Fibroblast of lung (primary cell): ENCODE measurements around the gene ZCCHC7. TPM values are rescaled to one million over a fixed set of nuclear protein-coding genes. Genes with fewer than 3 reads are reported as not detected.
A peak's percentile ranks its signal among the peaks of the same experiment; 100 is the strongest.

ENCODE experiments used
- DNase-seq, 2 donors: peaks; one replicate each; pipeline versions ENCODE4 v3.0.0 to v3.0.0-alpha.2; 2010; ENCODE audit warnings: low read depth in 2 of 2
- H2AFZ ChIP-seq: 2 replicates; pipeline ENCODE4 v1.5.1; 2012; ENCODE audit warnings: low read length, control low read depth, inconsistent platforms
- H3K27ac ChIP-seq: 2 replicates; pipeline ENCODE4 v1.5.1; 2011; ENCODE audit warnings: low read length, control low read depth; ENCODE audit not compliant: insufficient read depth
- H3K27me3 ChIP-seq: 2 replicates; pipeline ENCODE4 v1.5.1; 2011; ENCODE audit warnings: mild to moderate bottlenecking, low read length; ENCODE audit not compliant: control insufficient read depth, insufficient read depth
- H3K36me3 ChIP-seq: 2 replicates; pipeline ENCODE4 v1.5.1; 2011; ENCODE audit warnings: low read length; ENCODE audit not compliant: control insufficient read depth, insufficient read depth
- H3K4me1 ChIP-seq: 2 replicates; pipeline ENCODE4 v1.5.1; 2011; ENCODE audit warnings: low read length; ENCODE audit not compliant: control insufficient read depth, insufficient read depth; ENCODE audit errors: extremely low read depth
- H3K4me2 ChIP-seq: 2 replicates; pipeline ENCODE4 v1.5.1; 2011; ENCODE audit warnings: low read length, control low read depth; ENCODE audit not compliant: insufficient read depth; ENCODE audit errors: extremely low read depth
- H3K4me3 ChIP-seq, 4 experiments: fragments of 200-600 bp in 1 of 4; sonication (generic) in 1 of 4; replicated peaks in 1 of 4; 2 replicates each; pipeline ENCODE4 v1.5.1; 2011 to 2016; ENCODE audit warnings: low read length in 4 of 4, low read depth in 3 of 4, mild to moderate bottlenecking in 3 of 4, control low read depth in 2 of 4, inconsistent platforms in 1 of 4, mixed read lengths in 1 of 4; ENCODE audit not compliant: insufficient read depth in 1 of 4; ENCODE audit errors: control extremely low read depth in 1 of 4
- H3K79me2 ChIP-seq: 2 replicates; pipeline ENCODE4 v1.5.1; 2012; ENCODE audit warnings: mild to moderate bottlenecking, low read length, inconsistent platforms; ENCODE audit not compliant: control insufficient read depth, insufficient read depth
- H3K9ac ChIP-seq: 2 replicates; pipeline ENCODE4 v1.5.1; 2011; ENCODE audit warnings: mild to moderate bottlenecking, low read length, control low read depth; ENCODE audit not compliant: insufficient read depth
- H3K9me3 ChIP-seq: 2 replicates; pipeline ENCODE4 v1.5.1; 2012; ENCODE audit warnings: low read depth, low read length; ENCODE audit not compliant: control insufficient read depth, insufficient read depth
- H4K20me1 ChIP-seq: 2 replicates; pipeline ENCODE4 v1.5.1; 2011; ENCODE audit warnings: low read length; ENCODE audit not compliant: control insufficient read depth, insufficient read depth; ENCODE audit errors: extremely low read depth
- CTCF ChIP-seq, 2 donors: IDR thresholded peaks in 1 of 2; conservative IDR thresholded peaks in 1 of 2; 1 replicate in 1 of 2; 2 replicates in 1 of 2; pipeline ENCODE4 v1.5.1; 2011 to 2012; ENCODE audit warnings: low read length in 2 of 2, control low read depth in 1 of 2, inconsistent platforms in 1 of 2, low read depth in 1 of 2, mild to moderate bottlenecking in 1 of 2
- EZH2 ChIP-seq: IDR thresholded peaks from 2 replicates; pipeline ENCODE4 v1.5.1; 2012; ENCODE audit warnings: low read length, control low read depth, mild to moderate bottlenecking; ENCODE audit errors: missing control alignments
- polyA plus RNA-seq, 2 donors: library from polyadenylated mRNA; depleted of rRNA in 1 of 2; stranded (reverse) in 1 of 2; unstranded in 1 of 2; fragments of >200 nt; gene quantifications; 2 replicates each; pipeline ENCODE4 v1.2.1, GENCODE V29; 2011 to 2012; ENCODE audit warnings: missing spikeins in 1 of 2
- total RNA-seq: library from RNA; depleted of rRNA; stranded (reverse); fragments of >200 nt; gene quantifications from 2 replicates; pipeline ENCODE4 v1.2.1, GENCODE V29; 2014

Gene ZCCHC7
- total and polyA plus RNA-seq, 2 donors (not counting 1 experiment from before 2014, with no cell fraction given): 15.0 to 23.8 TPM

GRCh38 chr9:37287317-37287716 is 166.9 kb downstream of the ZCCHC7 start:
- H3K4me3 ChIP-seq: no peak overlapping the region
- no peak overlapping the region for H3K9ac ChIP-seq
- no peaks in the 10 kb centered on the region for H3K79me2 ChIP-seq
- DNase-seq: no peak
- peaks cover 9% of the 10 kb centered on the region for H3K4me1 ChIP-seq
- H4K20me1 ChIP-seq: no peaks in the 10 kb centered on the region
- TF ChIP-seq CTCF (conservative IDR thresholded peaks at IDR 0.05 in 1 of 2, IDR thresholded peaks at IDR 0.05 in 1 of 2; ENCODE audit: low read depth in 1 of 2, low read length in 2 of 2): no peak
- TF ChIP-seq EZH2: no peak
- H3K27me3 ChIP-seq: no peaks in the 10 kb centered on the region
- no peaks in the 10 kb centered on the region for H3K9me3 ChIP-seq
- H3K36me3 ChIP-seq: no peaks in the 10 kb centered on the region
- H3K27ac ChIP-seq: no peak overlapping the region
- no peak overlapping the region for H3K4me2 ChIP-seq
- no peak overlapping the region for H2AFZ ChIP-seq

- H4K20me1 ChIP-seq: no peaks in the 10 kb centered on the region
- H3K4me3 ChIP-seq: no peak overlapping the region
- no peak overlapping the region for H3K4me2 ChIP-seq
- H3K27me3 ChIP-seq: no peaks in the 10 kb centered on the region
- peaks cover 5% of the 10 kb centered on the region for H3K4me1 ChIP-seq
- TF ChIP-seq EZH2 (no peak), CTCF (conservative IDR thresholded peaks at IDR 0.05 in 1 of 2, IDR thresholded peaks at IDR 0.05 in 1 of 2; ENCODE audit: low read depth in 1 of 2, low read length in 2 of 2) (no peak)
- no peak for DNase-seq
- H2AFZ ChIP-seq: no peak overlapping the region
- H3K27ac ChIP-seq: no peak overlapping the region
- no peaks in the 10 kb centered on the region for H3K9me3 ChIP-seq
- H3K79me2 ChIP-seq: no peaks in the 10 kb centered on the region
- H3K36me3 ChIP-seq: no peaks in the 10 kb centered on the region
- no peak overlapping the region for H3K9ac ChIP-seq
Measured at GRCh38 chr9:37289631-37290030, 169.3 kb downstream of the ZCCHC7 start.

- H2AFZ ChIP-seq: no peak overlapping the region
- no peaks in the 10 kb centered on the region for H4K20me1 ChIP-seq
- H3K27ac ChIP-seq: no peak overlapping the region
- no peaks in the 10 kb centered on the region for H3K27me3 ChIP-seq
- TF ChIP-seq EZH2 (no peak), CTCF (conservative IDR thresholded peaks at IDR 0.05 in 1 of 2, IDR thresholded peaks at IDR 0.05 in 1 of 2; ENCODE audit: low read depth in 1 of 2, low read length in 2 of 2) (no peak)
- no peak overlapping the region for H3K9ac ChIP-seq
- no peaks in the 10 kb centered on the region for H3K79me2 ChIP-seq
- no peaks in the 10 kb centered on the region for H3K9me3 ChIP-seq
- peak overlapping the region; percentile 77 for H3K4me2 ChIP-seq
- H3K4me3 ChIP-seq: peak overlapping the region in 1 of 4 experiments; percentile 54
- H3K4me1 ChIP-seq: peaks cover 2% of the 10 kb centered on the region
- no peaks in the 10 kb centered on the region for H3K36me3 ChIP-seq
- no peak for DNase-seq
Measured at GRCh38 chr9:37290366-37290939, 170.1 kb downstream of the ZCCHC7 start.
